Activated T-helper 2 cell treated with anti-CD3 and anti-CD28 coated beads, Interferon-gamma antibody, Interleukin-2, Interleukin-4, amounts not matched to agents 10 μg/mL and 5 μg/mL and 100 μg/mL, durations not matched to agents 14 hours and 24 hours and 36 hours (primary cell): ENCODE results near the gene SLC47A2. TPM values are rescaled to one million over a fixed set of nuclear protein-coding genes. Genes with fewer than 3 reads are reported as not detected.

Experiments
- DNase-seq: peaks from one replicate; pipeline ENCODE4 v3.0.0; 2021; ENCODE audit warnings: low spot score
- H3K27ac Mint-ChIP-seq: one replicate; pipeline ENCODE4 v1.8.0; 2021; ENCODE audit warnings: mixed read lengths
- H3K27me3 Mint-ChIP-seq: one replicate; pipeline ENCODE4 v1.8.0; 2021; ENCODE audit warnings: low read depth, mixed read lengths
- H3K36me3 Mint-ChIP-seq: one replicate; pipeline ENCODE4 v1.8.0; 2021; ENCODE audit warnings: low read depth, mixed read lengths
- H3K4me1 Mint-ChIP-seq: one replicate; pipeline ENCODE4 v1.8.0; 2021; ENCODE audit warnings: low read depth, mixed read lengths
- H3K4me3 Mint-ChIP-seq: one replicate; pipeline ENCODE4 v1.8.0; 2021; ENCODE audit warnings: low read depth, mild to moderate bottlenecking, moderate library complexity, mixed read lengths
- H3K9me3 Mint-ChIP-seq: one replicate; pipeline ENCODE4 v1.8.0; 2021; ENCODE audit warnings: mixed read lengths
- intact Hi-C: fragments of 100-400 bp; cut with micrococcal nuclease; formaldehyde crosslinking; loops from one replicate; pipeline ENCODE4 v1.15.1; 2023
- total RNA-seq: library from RNA; stranded (reverse); gene quantifications from 2 replicates; pipeline ENCODE4 v1.2.3, GENCODE V29; 2022

SLC47A2 gene
- total RNA-seq, 1 donor from 2014 or later = not detected

DNA sequence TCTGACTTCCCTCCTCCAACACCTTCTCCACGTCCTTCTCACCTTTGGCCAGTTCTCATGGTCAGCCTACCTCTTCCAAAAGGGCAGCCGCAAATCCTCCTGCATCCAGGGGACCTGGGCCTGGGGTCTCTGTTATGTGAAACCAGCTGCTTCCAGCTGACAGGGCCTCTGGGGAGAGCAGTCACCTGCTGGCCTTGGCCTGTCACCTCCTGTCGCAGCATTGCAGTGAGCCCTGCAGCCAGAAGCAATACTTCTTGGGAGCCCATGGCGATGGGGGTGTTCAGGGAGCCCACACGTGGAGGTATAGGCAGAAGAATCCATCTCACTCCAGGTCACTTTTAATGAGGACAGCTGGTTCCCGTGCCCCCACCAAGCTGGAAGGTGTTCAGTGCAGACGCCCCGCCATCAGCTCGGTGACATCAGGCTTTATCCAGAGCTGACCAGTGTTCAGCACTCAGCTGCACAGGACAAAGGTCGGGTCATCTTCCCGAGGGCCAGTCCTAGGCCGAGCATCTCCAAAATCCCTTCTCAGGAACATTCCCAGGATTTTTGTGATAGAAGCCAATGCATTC is 1.7 kb upstream of the SLC47A2 start:
- no peak overlapping the region for H3K4me3 Mint-ChIP-seq
- no peak overlapping the region for H3K27ac Mint-ChIP-seq
- H3K9me3 Mint-ChIP-seq = no peaks in the 10 kb centered on the region
- H3K27me3 Mint-ChIP-seq = no peaks in the 10 kb centered on the region
- H3K4me1 Mint-ChIP-seq = no peaks in the 10 kb centered on the region
- DNase-seq = no peak
- no peaks in the 10 kb centered on the region for H3K36me3 Mint-ChIP-seq
- intact Hi-C loops = no loop called here

GRCh38 chr17:19717411-19717908 is 1.1 kb upstream of the SLC47A2 start:
- no peaks in the 10 kb centered on the region for H3K27me3 Mint-ChIP-seq
- H3K36me3 Mint-ChIP-seq = no peaks in the 10 kb centered on the region
- H3K4me1 Mint-ChIP-seq = no peaks in the 10 kb centered on the region
- intact Hi-C loops = no loop called here
- H3K4me3 Mint-ChIP-seq = no peak overlapping the region
- H3K9me3 Mint-ChIP-seq = no peaks in the 10 kb centered on the region
- no peak for DNase-seq
- no peak overlapping the region for H3K27ac Mint-ChIP-seq

DNA sequence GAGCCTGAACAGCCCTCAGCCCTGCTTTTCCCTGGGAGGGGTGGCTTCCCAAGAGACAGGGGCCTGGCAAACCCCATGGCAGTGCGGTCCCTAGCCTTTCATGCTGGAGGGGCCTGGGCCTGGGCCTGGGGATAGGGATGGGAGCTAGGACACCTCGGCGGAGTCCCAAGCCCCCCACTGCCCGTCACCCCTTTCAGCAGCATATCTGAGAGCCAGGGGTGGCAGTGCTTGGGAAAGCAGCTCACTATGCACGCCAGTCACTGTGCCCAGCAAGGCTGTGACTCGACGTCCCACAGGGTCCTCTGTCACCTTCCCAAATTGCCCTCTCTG is 612 bp upstream of the SLC47A2 start:
- no peaks in the 10 kb centered on the region for H3K4me1 Mint-ChIP-seq
- no peak overlapping the region for H3K4me3 Mint-ChIP-seq
- no peaks in the 10 kb centered on the region for H3K36me3 Mint-ChIP-seq
- no peaks in the 10 kb centered on the region for H3K9me3 Mint-ChIP-seq
- no peaks in the 10 kb centered on the region for H3K27me3 Mint-ChIP-seq
- DNase-seq = no peak
- H3K27ac Mint-ChIP-seq = no peak overlapping the region
- intact Hi-C loops = no loop called here

DNA sequence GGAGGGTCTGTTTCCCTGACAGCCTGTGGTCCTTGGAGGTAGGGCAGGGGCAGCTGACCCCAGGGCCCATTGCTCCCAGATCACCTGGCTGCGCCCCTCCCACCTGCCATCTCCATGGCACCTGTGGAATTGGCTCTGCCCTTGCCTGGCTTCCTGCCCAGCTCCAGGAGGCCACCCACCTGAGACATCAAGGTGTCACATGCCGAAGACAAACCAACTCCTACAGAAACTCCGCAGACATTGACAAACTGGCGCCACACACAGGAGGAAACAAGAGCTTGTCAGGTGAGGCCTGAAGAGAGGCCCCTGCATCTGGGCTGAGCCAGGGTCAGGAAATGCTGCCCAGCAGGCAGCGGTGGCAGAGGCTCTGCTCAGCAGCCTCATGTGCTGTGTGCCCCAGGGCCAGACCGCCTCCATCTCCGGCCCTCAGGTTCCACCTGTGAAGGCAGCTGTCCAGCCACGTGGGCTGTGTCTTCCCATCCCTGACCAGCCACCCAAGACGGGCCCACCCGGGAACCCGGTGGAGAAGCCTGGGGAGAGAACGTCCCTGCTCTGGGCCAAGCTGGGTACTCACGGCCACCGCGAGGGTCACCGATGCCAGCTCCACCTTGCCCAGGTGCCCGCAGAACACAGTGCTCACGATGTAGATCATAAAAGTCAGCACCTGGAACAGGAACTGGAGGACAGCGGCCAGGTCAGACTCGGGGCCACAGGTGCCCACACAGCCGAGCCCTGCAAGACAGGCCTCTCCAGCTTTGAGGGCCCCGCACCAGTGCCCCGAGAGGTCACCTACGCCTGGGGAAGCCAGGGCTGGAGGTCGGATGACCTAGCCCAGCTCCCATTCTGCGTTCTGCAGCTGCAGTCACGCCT is 1.6 kb downstream of the SLC47A2 start:
- intact Hi-C loops = no loop called here
- H3K4me3 Mint-ChIP-seq = no peak overlapping the region
- no peaks in the 10 kb centered on the region for H3K36me3 Mint-ChIP-seq

GRCh38 chr17:19713901-19714361 is 2.5 kb downstream of the SLC47A2 start:
- no peaks in the 10 kb centered on the region for H3K36me3 Mint-ChIP-seq

More for the DNA sequence above, 1.6 kb downstream of the SLC47A2 start:
- Mint-ChIP-seq H3K27ac (no peak overlapping the region), H3K9me3 (no peaks in the 10 kb centered on the region), H3K4me1 (no peaks in the 10 kb centered on the region), H3K27me3 (no peaks in the 10 kb centered on the region)
- no peak for DNase-seq

GRCh38 chr17:19713462-19713861 is 2.9 kb downstream of the SLC47A2 start:
- H3K4me3 Mint-ChIP-seq = no peak overlapping the region
- no peaks in the 10 kb centered on the region for H3K27me3 Mint-ChIP-seq
- H3K4me1 Mint-ChIP-seq = no peaks in the 10 kb centered on the region

More at GRCh38 chr17:19713901-19714361, 2.5 kb downstream of the SLC47A2 start:
- no peak for DNase-seq
- H3K4me1 Mint-ChIP-seq = no peaks in the 10 kb centered on the region
- no peaks in the 10 kb centered on the region for H3K9me3 Mint-ChIP-seq
- H3K4me3 Mint-ChIP-seq = no peak overlapping the region
- no peak overlapping the region for H3K27ac Mint-ChIP-seq
- H3K27me3 Mint-ChIP-seq = no peaks in the 10 kb centered on the region
- intact Hi-C loops = no loop called here

GRCh38 chr17:19712436-19713004 is 3.9 kb downstream of the SLC47A2 start:
- H3K4me3 Mint-ChIP-seq = no peak overlapping the region
- no peaks in the 10 kb centered on the region for H3K27me3 Mint-ChIP-seq
- no peak for DNase-seq
- intact Hi-C loops = no loop called here
- H3K27ac Mint-ChIP-seq = no peak overlapping the region
- no peaks in the 10 kb centered on the region for H3K4me1 Mint-ChIP-seq
- H3K9me3 Mint-ChIP-seq = no peaks in the 10 kb centered on the region
- H3K36me3 Mint-ChIP-seq = no peaks in the 10 kb centered on the region

More at GRCh38 chr17:19713462-19713861, 2.9 kb downstream of the SLC47A2 start:
- H3K36me3 Mint-ChIP-seq = no peaks in the 10 kb centered on the region
- DNase-seq = no peak
- H3K9me3 Mint-ChIP-seq = no peaks in the 10 kb centered on the region
- no peak overlapping the region for H3K27ac Mint-ChIP-seq
- intact Hi-C loops = no loop called here

- Mint-ChIP-seq H3K36me3 (no peaks in the 10 kb centered on the region), H3K27me3 (no peaks in the 10 kb centered on the region), H3K4me3 (no peak overlapping the region), H3K9me3 (no peaks in the 10 kb centered on the region), H3K27ac (no peak overlapping the region), H3K4me1 (no peaks in the 10 kb centered on the region)
- no peak for DNase-seq
- intact Hi-C loops = no loop called here
Measured at GRCh38 chr17:19709841-19710240, 6.5 kb downstream of the SLC47A2 start.

GRCh38 chr17:19708431-19709175 is 7.8 kb downstream of the SLC47A2 start:
- no peaks in the 10 kb centered on the region for H3K27me3 Mint-ChIP-seq
- H3K36me3 Mint-ChIP-seq = no peaks in the 10 kb centered on the region
- no peaks in the 10 kb centered on the region for H3K4me1 Mint-ChIP-seq
- no peak overlapping the region for H3K27ac Mint-ChIP-seq
- intact Hi-C loops = no loop called here
- DNase-seq = no peak
- no peak overlapping the region for H3K4me3 Mint-ChIP-seq
- no peaks in the 10 kb centered on the region for H3K9me3 Mint-ChIP-seq

DNA sequence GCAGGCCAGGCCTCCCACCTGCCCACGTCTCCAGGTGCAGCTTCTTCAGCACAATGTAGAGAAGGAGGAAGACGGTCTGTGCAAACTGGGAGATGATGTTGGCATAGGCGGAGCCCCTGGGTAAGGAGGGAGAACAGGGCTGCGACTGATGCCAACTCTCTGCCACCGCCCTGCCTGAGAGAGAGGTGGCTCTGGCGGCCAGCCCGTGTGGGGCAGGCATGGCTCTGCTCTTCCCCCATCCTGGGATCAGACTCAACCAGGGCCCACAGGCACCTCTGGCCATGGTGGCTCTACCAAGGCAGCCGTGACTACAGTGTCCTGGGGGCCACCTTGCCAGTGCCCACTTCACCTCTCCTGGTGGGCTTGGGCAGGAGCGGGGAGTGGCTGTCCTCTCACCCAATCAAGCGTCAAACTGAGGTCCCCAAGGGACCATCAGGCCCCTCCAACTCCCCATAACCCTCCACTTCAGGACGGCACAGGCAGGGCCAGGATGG is 8.6 kb downstream of the SLC47A2 start:
- no peaks in the 10 kb centered on the region for H3K27me3 Mint-ChIP-seq
- H3K9me3 Mint-ChIP-seq = no peaks in the 10 kb centered on the region
- no peak overlapping the region for H3K27ac Mint-ChIP-seq
- intact Hi-C loops = no loop called here
- no peaks in the 10 kb centered on the region for H3K4me1 Mint-ChIP-seq
- no peak for DNase-seq
- no peak overlapping the region for H3K4me3 Mint-ChIP-seq
- no peaks in the 10 kb centered on the region for H3K36me3 Mint-ChIP-seq

DNA sequence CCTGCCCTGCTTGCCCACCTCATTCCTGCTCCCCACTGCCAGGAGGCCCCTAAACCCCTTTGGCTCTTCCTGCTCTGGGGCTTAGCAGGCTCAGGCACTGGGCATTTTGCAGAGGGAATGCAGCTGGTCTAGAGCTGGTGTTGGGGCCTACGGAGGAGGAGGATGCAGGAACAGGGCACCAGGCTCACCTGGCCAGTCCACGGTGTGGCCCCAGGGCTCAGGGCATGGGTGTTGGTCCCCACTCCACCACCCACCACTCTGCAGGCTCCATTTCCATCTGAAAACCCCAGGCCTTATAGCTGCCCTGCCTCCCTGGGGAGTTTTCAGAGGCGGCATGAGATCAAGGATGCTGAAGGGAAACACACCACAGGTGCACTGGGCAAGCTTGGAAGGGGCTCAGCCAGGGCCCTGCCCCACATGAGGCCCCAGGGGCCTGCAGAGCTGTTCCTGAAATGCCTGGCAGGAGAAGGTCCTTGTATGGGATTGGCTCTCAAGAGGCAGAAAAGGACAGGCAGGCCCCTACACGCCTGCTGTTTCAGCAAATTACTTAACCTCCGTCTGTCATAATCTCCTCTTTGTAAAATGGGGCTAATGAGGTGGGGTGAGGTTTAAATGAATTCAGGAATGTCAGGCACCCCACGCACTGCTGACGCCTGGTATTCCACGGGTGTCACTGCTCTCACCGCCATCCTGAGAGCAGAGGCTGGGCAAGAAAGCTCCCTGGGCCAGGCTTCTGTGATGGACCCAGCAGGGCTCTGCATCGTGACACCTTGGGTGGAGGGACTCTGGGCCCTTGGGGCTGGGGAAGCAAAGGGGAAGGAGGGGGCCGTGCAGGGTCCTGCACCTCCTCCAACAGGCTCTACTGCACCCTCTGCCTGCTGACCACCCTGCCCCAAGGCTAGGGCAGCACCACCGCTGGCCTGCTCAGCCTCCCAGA is 9.3 kb downstream of the SLC47A2 start:
- no peak for DNase-seq
- Mint-ChIP-seq H3K4me3 (no peak overlapping the region), H3K27me3 (no peaks in the 10 kb centered on the region), H3K9me3 (no peaks in the 10 kb centered on the region), H3K27ac (no peak overlapping the region), H3K4me1 (no peaks in the 10 kb centered on the region), H3K36me3 (no peaks in the 10 kb centered on the region)
- intact Hi-C loops = no loop called here
